ENCODE data around the gene TNFSF10.

TNFSF10 gene

DNA sequence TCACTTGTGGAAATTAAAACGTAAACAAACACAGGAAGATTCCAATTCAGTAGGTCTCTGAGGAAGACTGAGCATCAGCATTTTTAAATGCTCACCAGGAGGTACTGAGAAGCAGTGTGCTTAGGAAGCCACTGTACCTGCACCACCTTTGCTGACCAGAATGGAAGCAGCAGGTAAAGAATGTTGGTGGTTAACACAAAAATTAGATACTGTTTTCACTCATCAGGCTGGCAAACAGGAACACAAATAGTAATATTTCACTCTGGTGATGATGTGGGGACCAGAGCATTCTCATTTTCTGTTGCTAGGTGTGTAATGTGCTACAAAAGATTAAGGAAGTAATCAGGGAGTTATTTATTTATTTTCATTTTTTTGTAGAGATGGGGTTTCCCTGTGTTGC is 45.1 kb downstream of the TNFSF10 start:
- no peak overlapping the region for H3K27ac Mint-ChIP-seq
- peaks cover 9% of the 10 kb centered on the region for H3K9me3 Mint-ChIP-seq
- peaks cover 9% of the 10 kb centered on the region for H3K27me3 Mint-ChIP-seq (ENCODE audit: low read depth, poor library complexity)
- H3K36me3 Mint-ChIP-seq (ENCODE audit: low read depth) = no peaks in the 10 kb centered on the region
- DNase-seq = no peak
- TF ChIP-seq, protein P1, sequence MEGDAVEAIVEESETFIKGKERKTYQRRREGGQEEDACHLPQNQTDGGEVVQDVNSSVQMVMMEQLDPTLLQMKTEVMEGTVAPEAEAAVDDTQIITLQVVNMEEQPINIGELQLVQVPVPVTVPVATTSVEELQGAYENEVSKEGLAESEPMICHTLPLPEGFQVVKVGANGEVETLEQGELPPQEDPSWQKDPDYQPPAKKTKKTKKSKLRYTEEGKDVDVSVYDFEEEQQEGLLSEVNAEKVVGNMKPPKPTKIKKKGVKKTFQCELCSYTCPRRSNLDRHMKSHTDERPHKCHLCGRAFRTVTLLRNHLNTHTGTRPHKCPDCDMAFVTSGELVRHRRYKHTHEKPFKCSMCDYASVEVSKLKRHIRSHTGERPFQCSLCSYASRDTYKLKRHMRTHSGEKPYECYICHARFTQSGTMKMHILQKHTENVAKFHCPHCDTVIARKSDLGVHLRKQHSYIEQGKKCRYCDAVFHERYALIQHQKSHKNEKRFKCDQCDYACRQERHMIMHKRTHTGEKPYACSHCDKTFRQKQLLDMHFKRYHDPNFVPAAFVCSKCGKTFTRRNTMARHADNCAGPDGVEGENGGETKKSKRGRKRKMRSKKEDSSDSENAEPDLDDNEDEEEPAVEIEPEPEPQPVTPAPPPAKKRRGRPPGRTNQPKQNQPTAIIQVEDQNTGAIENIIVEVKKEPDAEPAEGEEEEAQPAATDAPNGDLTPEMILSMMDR (IDR thresholded peaks at IDR 0.05) = no peak
- no peak overlapping the region for H3K4me3 Mint-ChIP-seq
- peaks cover 11% of the 10 kb centered on the region for H3K4me1 Mint-ChIP-seq

DNA sequence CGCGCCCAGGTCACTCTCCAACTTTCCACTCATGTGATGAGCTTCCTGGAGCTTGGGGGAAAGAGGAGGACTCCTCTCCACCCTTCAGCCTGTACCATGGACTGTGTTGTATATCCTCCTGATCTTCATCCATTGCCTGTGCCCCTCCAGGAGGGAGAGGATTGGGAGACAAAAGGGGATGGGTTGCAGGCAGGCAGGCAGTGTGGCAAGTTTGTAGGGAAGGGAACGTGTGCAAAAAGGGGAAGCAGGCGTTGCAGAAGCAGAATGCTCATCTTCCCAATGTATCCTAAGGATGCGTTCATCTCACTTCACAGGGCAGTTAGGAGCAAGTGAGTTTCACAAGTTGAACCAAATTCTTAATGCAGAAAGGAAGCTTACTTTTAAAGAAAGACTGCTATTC is 46.9 kb downstream of the TNFSF10 start:
- Mint-ChIP-seq H3K4me1 (peaks cover 11% of the 10 kb centered on the region), H3K27ac (no peak overlapping the region), H3K27me3 (ENCODE audit: low read depth, poor library complexity) (peaks cover 3% of the 10 kb centered on the region), H3K9me3 (peaks cover 10% of the 10 kb centered on the region), H3K4me3 (peak overlapping the region; percentile 81), H3K36me3 (ENCODE audit: low read depth) (peaks cover under 1% of the 10 kb centered on the region)
- no peak for DNase-seq
- TF ChIP-seq, protein P1 (IDR thresholded peaks at IDR 0.05) = no peak

DNA sequence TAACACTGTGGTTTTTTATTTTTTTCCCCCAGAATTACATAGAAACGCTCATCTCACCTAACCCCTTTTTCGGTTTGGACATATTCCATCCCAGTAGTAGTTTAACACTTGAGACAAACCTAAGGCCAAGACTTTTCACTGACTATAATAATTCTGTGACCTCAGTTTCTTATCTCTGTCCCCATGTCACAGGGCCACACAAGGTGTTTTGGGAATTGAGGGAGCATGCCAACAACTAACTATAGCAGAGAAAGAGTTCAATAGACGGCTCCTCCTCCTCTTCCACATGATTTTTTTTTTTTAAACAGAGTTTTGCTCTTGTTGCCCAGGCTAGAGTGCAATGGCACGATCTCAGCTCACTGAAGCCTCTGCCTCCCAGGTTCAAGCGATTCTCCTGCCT is 47.5 kb downstream of the TNFSF10 start:
- TF ChIP-seq, protein P1 (IDR thresholded peaks at IDR 0.05) = no peak
- DNase-seq = no peak
- H3K4me3 Mint-ChIP-seq = no peak overlapping the region
- H3K27me3 Mint-ChIP-seq (ENCODE audit: low read depth, poor library complexity) = peaks cover 3% of the 10 kb centered on the region
- peaks cover 15% of the 10 kb centered on the region for H3K9me3 Mint-ChIP-seq
- peaks cover 5% of the 10 kb centered on the region for H3K36me3 Mint-ChIP-seq (ENCODE audit: low read depth)
- H3K4me1 Mint-ChIP-seq = peaks cover 11% of the 10 kb centered on the region
- no peak overlapping the region for H3K27ac Mint-ChIP-seq

DNA sequence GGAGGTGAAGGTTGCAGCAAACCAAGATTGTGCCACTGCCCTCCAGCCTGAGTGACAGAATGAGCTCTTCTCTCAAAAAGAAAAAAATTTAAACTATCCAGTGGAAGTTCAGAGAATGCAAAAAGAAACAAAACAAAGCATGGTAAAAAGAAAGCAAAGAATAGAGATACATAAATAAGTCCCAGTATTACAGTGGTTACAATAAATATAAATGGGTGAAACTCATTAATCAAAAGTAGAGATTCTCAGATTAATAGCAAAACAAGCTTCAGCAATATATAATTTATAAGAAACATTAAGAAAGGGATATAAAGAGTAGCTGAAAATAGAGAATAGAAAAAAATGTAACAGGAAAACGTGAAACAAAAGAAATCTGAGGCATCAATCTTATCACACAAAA is 51.3 kb downstream of the TNFSF10 start:
- DNase-seq = no peak
- H3K27me3 Mint-ChIP-seq (ENCODE audit: low read depth, poor library complexity) = no peaks in the 10 kb centered on the region

DNA sequence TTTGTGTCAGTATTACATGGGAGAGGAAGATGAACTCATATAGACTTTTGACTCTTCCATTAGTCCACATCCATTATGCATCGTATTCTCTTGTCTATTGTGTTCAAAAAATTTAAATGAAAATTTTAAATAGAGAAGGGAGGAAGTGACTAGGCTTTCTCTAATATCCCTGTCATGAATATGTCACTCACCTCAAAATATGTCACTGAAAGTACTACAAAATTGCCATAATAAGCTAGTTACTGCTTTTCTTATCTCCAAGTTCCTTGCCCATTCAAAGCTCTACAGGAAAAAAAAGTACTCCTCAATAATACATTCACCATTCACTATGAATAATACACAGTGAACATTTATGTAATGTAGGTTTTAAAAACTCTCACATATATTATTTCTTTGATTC is 52.6 kb downstream of the TNFSF10 start:
- TF ChIP-seq, protein P1 (IDR thresholded peaks at IDR 0.05) = no peak
- DNase-seq = no peak
- Mint-ChIP-seq H3K27me3 (ENCODE audit: low read depth, poor library complexity) (no peaks in the 10 kb centered on the region), H3K4me3 (no peak overlapping the region), H3K9me3 (peaks cover 18% of the 10 kb centered on the region), H3K4me1 (no peaks in the 10 kb centered on the region), H3K27ac (no peak overlapping the region), H3K36me3 (ENCODE audit: low read depth) (peaks cover 5% of the 10 kb centered on the region)

More for the DNA sequence above, 51.3 kb downstream of the TNFSF10 start:
- Mint-ChIP-seq H3K4me1 (peaks cover 5% of the 10 kb centered on the region), H3K27ac (no peak overlapping the region), H3K36me3 (ENCODE audit: low read depth) (peaks cover 5% of the 10 kb centered on the region), H3K4me3 (no peak overlapping the region), H3K9me3 (peaks cover 18% of the 10 kb centered on the region)
- TF ChIP-seq, protein P1 (IDR thresholded peaks at IDR 0.05) = no peak

DNA sequence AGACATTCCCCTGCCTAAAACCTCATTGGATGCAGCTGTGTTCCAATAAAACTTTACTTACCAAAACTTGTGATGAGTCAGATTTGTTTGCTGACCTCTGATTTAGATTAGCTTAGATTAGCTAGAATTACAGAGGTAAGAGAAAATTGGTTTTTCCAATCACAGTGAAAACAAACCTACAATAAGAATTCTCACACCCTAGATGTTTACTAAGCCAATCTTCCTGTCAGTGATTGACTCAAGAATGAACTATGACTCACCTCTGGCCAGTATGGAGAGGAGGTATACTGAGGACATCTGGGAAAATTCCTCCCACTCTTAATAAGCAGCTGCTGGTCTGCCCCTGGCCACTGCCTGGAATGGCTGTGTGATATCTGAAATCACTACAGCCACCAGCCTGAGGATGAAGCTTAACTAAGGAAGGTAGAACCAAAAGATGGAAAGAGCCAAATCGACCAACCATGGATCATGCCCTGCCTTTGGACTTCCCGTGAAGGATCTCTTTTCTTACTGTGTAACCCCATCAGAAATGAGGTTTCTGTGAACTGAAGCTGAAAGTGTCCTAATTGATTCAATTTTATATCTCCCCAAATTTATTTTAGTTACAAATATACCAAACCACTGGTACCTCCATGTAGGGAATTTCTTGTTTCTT is 55.9 kb downstream of the TNFSF10 start:
- no peak for DNase-seq
- Mint-ChIP-seq H3K27me3 (ENCODE audit: low read depth, poor library complexity) (no peaks in the 10 kb centered on the region), H3K4me3 (no peak overlapping the region), H3K4me1 (peaks cover 4% of the 10 kb centered on the region), H3K27ac (no peak overlapping the region), H3K9me3 (peaks cover 18% of the 10 kb centered on the region), H3K36me3 (ENCODE audit: low read depth) (peaks cover 5% of the 10 kb centered on the region)
- TF ChIP-seq, protein P1 (IDR thresholded peaks at IDR 0.05) = no peak
